Stomach (tissue), 4 donors: ENCODE measurements around the gene SALL1.

Source experiments
- POLR2AphosphoS5 ChIP-seq, 3 donors: sonication (generic); formaldehyde crosslinking; IDR thresholded peaks; one replicate each; pipeline ENCODE4 v1.6.1; 2016; ENCODE audit warnings: antibody characterized with exemption in 3 of 3
- TF ChIP-seq, protein P1 (sequence below), 7 experiments: fragments of 450-650 bp in 4 of 7; fragments of 200-600 bp in 3 of 7; sonication (generic) in 3 of 7; IDR thresholded peaks; one replicate each; pipeline ENCODE4 v1.5.1; 2016 to 2019; ENCODE audit warnings: antibody characterized with exemption in 7 of 7, control low read depth in 2 of 7, mild to moderate bottlenecking in 1 of 7

DNA sequence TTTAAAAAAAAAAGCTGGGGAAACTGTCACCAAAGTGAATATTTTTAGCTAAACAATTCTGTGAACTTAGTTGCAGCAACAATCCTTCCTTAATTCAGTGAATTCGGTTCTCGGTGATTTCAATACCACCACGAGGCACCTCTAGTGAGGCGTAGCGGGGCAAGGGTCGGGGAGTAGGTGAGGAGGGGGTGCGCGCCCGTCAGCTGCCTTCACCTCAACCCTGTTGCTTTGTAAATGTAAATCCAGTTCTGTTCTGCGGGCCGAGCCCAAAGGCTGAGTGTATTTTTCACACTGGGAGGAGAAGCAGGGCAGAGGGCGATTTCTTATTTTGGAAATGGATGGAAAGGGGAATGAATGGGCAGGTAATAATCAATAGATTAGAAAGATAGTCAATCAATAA is 17.4 kb downstream of the SALL1 start:
- TF ChIP-seq, protein P1, sequence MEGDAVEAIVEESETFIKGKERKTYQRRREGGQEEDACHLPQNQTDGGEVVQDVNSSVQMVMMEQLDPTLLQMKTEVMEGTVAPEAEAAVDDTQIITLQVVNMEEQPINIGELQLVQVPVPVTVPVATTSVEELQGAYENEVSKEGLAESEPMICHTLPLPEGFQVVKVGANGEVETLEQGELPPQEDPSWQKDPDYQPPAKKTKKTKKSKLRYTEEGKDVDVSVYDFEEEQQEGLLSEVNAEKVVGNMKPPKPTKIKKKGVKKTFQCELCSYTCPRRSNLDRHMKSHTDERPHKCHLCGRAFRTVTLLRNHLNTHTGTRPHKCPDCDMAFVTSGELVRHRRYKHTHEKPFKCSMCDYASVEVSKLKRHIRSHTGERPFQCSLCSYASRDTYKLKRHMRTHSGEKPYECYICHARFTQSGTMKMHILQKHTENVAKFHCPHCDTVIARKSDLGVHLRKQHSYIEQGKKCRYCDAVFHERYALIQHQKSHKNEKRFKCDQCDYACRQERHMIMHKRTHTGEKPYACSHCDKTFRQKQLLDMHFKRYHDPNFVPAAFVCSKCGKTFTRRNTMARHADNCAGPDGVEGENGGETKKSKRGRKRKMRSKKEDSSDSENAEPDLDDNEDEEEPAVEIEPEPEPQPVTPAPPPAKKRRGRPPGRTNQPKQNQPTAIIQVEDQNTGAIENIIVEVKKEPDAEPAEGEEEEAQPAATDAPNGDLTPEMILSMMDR (IDR thresholded peaks at IDR 0.05): no peak
- no peak for TF ChIP-seq POLR2AphosphoS5 (IDR thresholded peaks at IDR 0.05)
